K562 (cell line): ENCODE data around the gene NLRP12. TPM values are rescaled to one million over a fixed set of nuclear protein-coding genes. Genes with fewer than 3 reads are reported as not detected.

ENCODE experiments used
- ATAC-seq: fragments of 200-7000 bp; cut with Tn5 transposase; 3 replicates; pipeline ENCODE4 v1.9.1; 2020; ENCODE audit warnings: moderate library complexity
- BruUV-seq: library from RNA; stranded (reverse); fragments of 400-500 nt; replicated peaks from 2 replicates; lab custom pipeline; 2021; lab: Mats Ljungman, UMichigan
- CTCF ChIA-PET: fragments of 300-600 bp; formaldehyde crosslinking; extraction: SDS; loops from one replicate; lab custom pipeline; 2021; ENCODE audit warnings: low intra/inter-chr PET ratio; lab: Yijun Ruan, JAX
- POLR2A ChIA-PET: fragments of 300-600, 350-650 bp; sonication (Branson Sonifier 250); formaldehyde crosslinking; extraction: SDS; loops from one replicate; lab custom pipeline; 2021; ENCODE audit warnings: antibody characterized with exemption, inconsistent platforms; lab: Yijun Ruan, JAX
- DNase-seq, 4 experiments: peaks; one replicate each; pipeline versions ENCODE4 v3.0.0 to v3.0.0-alpha.2; 2011 to 2018; ENCODE audit warnings: low spot score in 3 of 4, mixed read lengths in 3 of 4; ENCODE audit errors: extremely low read depth in 1 of 4
- FAIRE-seq: peaks from 2 replicates; lab custom pipeline; 2011; peaks lifted over from hg19 to GRCh38; lab: Jason Lieb, UNC
- H2AFZ ChIP-seq: 2 replicates; pipeline ENCODE4 v1.6.0; 2011; ENCODE audit warnings: low read depth, low read length, control low read depth, inconsistent platforms
- H3K27ac ChIP-seq: fragments of 200-600 bp; 3 replicates; pipeline ENCODE4 v1.8.0; 2011; ENCODE audit warnings: low read depth, mild to moderate bottlenecking, control low read depth, inconsistent platforms, low read length, moderate library complexity, mixed read lengths; ENCODE audit errors: extremely low read depth
- H3K27me3 ChIP-seq, 2 experiments: fragments of 300-600 bp in 1 of 2; 2 replicates in 1 of 2; 3 replicates in 1 of 2; pipeline versions ENCODE4 v1.6.0 to v1.8.0; 2011; ENCODE audit warnings: inconsistent platforms in 2 of 2, low read length in 2 of 2, mild to moderate bottlenecking in 1 of 2, mixed read lengths in 1 of 2, moderate library complexity in 1 of 2; ENCODE audit not compliant: control insufficient read depth in 2 of 2, insufficient read depth in 2 of 2
- H3K36me3 ChIP-seq: fragments of 300-600 bp; 3 replicates; pipeline ENCODE4 v1.8.0; 2011; ENCODE audit warnings: mild to moderate bottlenecking, low read length, inconsistent platforms; ENCODE audit not compliant: control insufficient read depth, insufficient read depth
- H3K4me1 ChIP-seq, 2 experiments: fragments of 200-600 bp in 1 of 2; replicated peaks in 1 of 2; 2 replicates in 1 of 2; 3 replicates in 1 of 2; pipeline versions ENCODE4 v1.5.1 to v1.8.0; 2011; ENCODE audit warnings: inconsistent platforms in 2 of 2, low read length in 2 of 2, mild to moderate bottlenecking in 1 of 2, mixed read lengths in 1 of 2, moderate library complexity in 1 of 2; ENCODE audit not compliant: control insufficient read depth in 2 of 2, insufficient read depth in 2 of 2
- H3K4me2 ChIP-seq: 2 replicates; pipeline ENCODE4 v1.6.1; 2011; ENCODE audit warnings: low read length, control low read depth, inconsistent platforms, mixed read lengths; ENCODE audit not compliant: insufficient read depth
- H3K4me3 ChIP-seq: fragments of 200-600 bp; sonication (generic), shearing (Covaris generic); 2 replicates; pipeline ENCODE4 v1.5.1; 2016; ENCODE audit warnings: control low read depth, inconsistent platforms
- H3K79me2 ChIP-seq: fragments of 200-600 bp; 3 replicates; pipeline ENCODE4 v1.8.0; 2011; ENCODE audit warnings: low read length, inconsistent platforms; ENCODE audit not compliant: control insufficient read depth, insufficient read depth
- H3K9ac ChIP-seq, 2 experiments: 2 replicates each; pipeline versions ENCODE4 v1.6.0 to v1.6.1; 2011; ENCODE audit warnings: low read depth in 2 of 2, low read length in 2 of 2, control low read depth in 1 of 2, inconsistent platforms in 1 of 2, mild to moderate bottlenecking in 1 of 2, mixed read lengths in 1 of 2; ENCODE audit not compliant: insufficient read depth in 1 of 2
- H3K9me1 ChIP-seq: one replicate; pipeline ENCODE4 v1.6.0; 2011; ENCODE audit warnings: inconsistent platforms, mild to moderate bottlenecking, low read length, moderate library complexity; ENCODE audit not compliant: control insufficient read depth, insufficient read depth
- H3K9me3 ChIP-seq: replicated peaks from 2 replicates; pipeline ENCODE4 v1.5.1; 2011; ENCODE audit warnings: low read depth, low read length, inconsistent platforms; ENCODE audit not compliant: control insufficient read depth, insufficient read depth
- H4K20me1 ChIP-seq: replicated peaks from 2 replicates; pipeline ENCODE4 v1.6.1; 2011; ENCODE audit warnings: low read length, inconsistent platforms, mixed read lengths; ENCODE audit not compliant: control insufficient read depth, insufficient read depth
- MCM5 ChIP-seq: fragments of 450-650 bp; IDR thresholded peaks from 2 replicates; pipeline ENCODE4 v1.6.1; 2016; ENCODE audit warnings: low read depth
- ZNF217 ChIP-seq: sonication (generic); formaldehyde crosslinking; IDR thresholded peaks from 2 replicates; pipeline ENCODE4 v1.8.0; 2022; ENCODE audit warnings: mild to moderate bottlenecking, missing genetic modification reagents
- ZNF224 ChIP-seq: sonication (generic); formaldehyde crosslinking; IDR thresholded peaks from 2 replicates; pipeline ENCODE4 v1.8.0; 2022; ENCODE audit warnings: mild to moderate bottlenecking, missing genetic modification reagents
- WGBS: fragments of 100-300 bp; shearing (Covaris generic); methylation state at CpG from one replicate; pipeline ENCODE4 v1.1.6; 2016; ENCODE audit warnings: low coverage, mixed read lengths; ENCODE audit not compliant: insufficient coverage; ENCODE audit errors: missing lambda C conversion rate; 5-methylcytosine and 5-hydroxymethylcytosine counted together
- in situ Hi-C: fragments of 300-500 bp; cut with MboI; formaldehyde crosslinking; loops from 4 replicates; pipeline ENCODE4 v1.15.0; 2018; ENCODE audit warnings: inconsistent platforms, mixed read lengths
- intact Hi-C: fragments of 100-400 bp; cut with micrococcal nuclease; formaldehyde crosslinking; loops from 2 replicates; pipeline ENCODE4 v1.14.2; 2022
- polyA plus RNA-seq, 8 experiments: library from polyadenylated mRNA; depleted of rRNA in 4 of 8; stranded (reverse) in 5 of 8; unstranded in 3 of 8; fragments of >200 nt; fragmentation: Nextera tagmentation in 2 of 8; fragmentation: Illumina TruSeq in 1 of 8; extraction: Ambion mirVana in 2 of 8; extraction: Trizol in 1 of 8; gene quantifications; 2 replicates each; pipeline versions ENCODE4 v1.2.1 to v1.2.3, GENCODE V29; 2011 to 2014; ENCODE audit warnings: inconsistent platforms in 1 of 8, missing spikeins in 1 of 8
- total RNA-seq, 7 experiments: library from RNA; depleted of rRNA in 6 of 7; stranded (reverse); fragments of >200 nt in 6 of 7; fragmentation: Illumina TruSeq in 2 of 7; extraction: Trizol in 2 of 7; gene quantifications; 2 replicates each; pipeline versions ENCODE4 v1.2.1 to v1.2.3, GENCODE V29; 2011 to 2021; ENCODE audit warnings: low replicate concordance in 1 of 7
- TF ChIP-seq, protein P1 (sequence below), 2 experiments: fragments of 200-800 bp in 1 of 2; sonication (Bioruptor generic) in 1 of 2; sonication (generic) in 1 of 2; formaldehyde crosslinking in 1 of 2; IDR thresholded peaks in 1 of 2; conservative IDR thresholded peaks in 1 of 2; 2 replicates each; pipeline versions ENCODE4 v1.5.0 to v1.6.1; 2016 to 2020; ENCODE audit warnings: missing compliant biosample characterization in 1 of 2, missing genetic modification characterization in 1 of 2, missing genetic modification reagents in 1 of 2

NLRP12 gene
- total and polyA plus RNA-seq, 9 of the 15 experiments (the other 6 are each of a cell fraction or from before 2014, with no cell fraction given) = not detected

GRCh38 chr19:53826876-53827275 lies 2.8 kb upstream of the NLRP12 start:
- BruUV-seq = no TSS peak
- POLR2A ChIA-PET = interaction anchor here (1.1 kb wide), 1 partner anchor 8 kb away, joined by 3 read pairs; no protein-coding TSS in a partner anchor
- CTCF ChIA-PET = no interaction called here
- Histone ChIP-seq H3K27ac (no peak overlapping the region), H4K20me1 (no peaks in the 10 kb centered on the region), H3K9me1 (no peaks in the 10 kb centered on the region), H3K4me2 (no peak overlapping the region), H3K79me2 (no peaks in the 10 kb centered on the region), H3K27me3 (peaks cover 13 to 49% of the 10 kb centered on the region in 2 experiments; a peak in 4 of 5 replicates), H3K4me1 (no peaks in the 10 kb centered on the region; a peak in 1 of 5 replicates), H3K9me3 (no peaks in the 10 kb centered on the region), H3K36me3 (no peaks in the 10 kb centered on the region), H3K4me3 (no peak overlapping the region)
- DNase-seq = no peak
- in situ Hi-C loops (no loop called here), intact Hi-C loops (no loop called here)
- no peak for ATAC-seq
- TF ChIP-seq MCM5 (no peak), ZNF224 (no peak), ZNF217 (CRISPR knock-in tag) (no peak)
- TF ChIP-seq, protein P1, sequence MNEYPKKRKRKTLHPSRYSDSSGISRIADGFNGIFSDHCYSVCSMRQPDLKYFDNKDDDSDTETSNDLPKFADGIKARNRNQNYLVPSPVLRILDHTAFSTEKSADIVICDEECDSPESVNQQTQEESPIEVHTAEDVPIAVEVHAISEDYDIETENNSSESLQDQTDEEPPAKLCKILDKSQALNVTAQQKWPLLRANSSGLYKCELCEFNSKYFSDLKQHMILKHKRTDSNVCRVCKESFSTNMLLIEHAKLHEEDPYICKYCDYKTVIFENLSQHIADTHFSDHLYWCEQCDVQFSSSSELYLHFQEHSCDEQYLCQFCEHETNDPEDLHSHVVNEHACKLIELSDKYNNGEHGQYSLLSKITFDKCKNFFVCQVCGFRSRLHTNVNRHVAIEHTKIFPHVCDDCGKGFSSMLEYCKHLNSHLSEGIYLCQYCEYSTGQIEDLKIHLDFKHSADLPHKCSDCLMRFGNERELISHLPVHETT (CRISPR knock-in tag; conservative IDR thresholded peaks at IDR 0.05 in 1 of 2, IDR thresholded peaks at IDR 0.05 in 1 of 2) = no peak
- TF ChIP-seq, all 486 proteins: peak for 0
- Histone ChIP-seq H3K9ac (no peak overlapping the region), H2AFZ (no peak overlapping the region)
- no peak for FAIRE-seq
- 2% methylated on average over 5 of the region's 7 CpGs for WGBS
